K562 (cell line): ENCODE results near the gene CTRB1. TPM values are rescaled to one million over a fixed set of nuclear protein-coding genes. Genes with fewer than 3 reads are reported as not detected.

ENCODE experiments used
- BHLHE40 ChIP-seq: IDR thresholded peaks from 2 replicates; pipeline ENCODE4 v1.6.1; 2011; ENCODE audit warnings: low read length, improper control_type of control experiment
- CXXC5 ChIP-seq: fragments of 250-450 bp; sonication (Bioruptor Pico); IDR thresholded peaks from 2 replicates; pipeline ENCODE4 v1.8.0; 2022; ENCODE audit warnings: inconsistent platforms, mild to moderate bottlenecking, moderate library complexity
- GABPB1 ChIP-seq: sonication (generic); formaldehyde crosslinking; IDR thresholded peaks from 2 replicates; pipeline ENCODE4 v1.8.0; 2022; ENCODE audit warnings: mild to moderate bottlenecking, missing genetic modification reagents
- GATAD2B ChIP-seq: fragments of 450-650 bp; IDR thresholded peaks from 2 replicates; pipeline ENCODE4 v1.6.1; 2017; ENCODE audit warnings: mild to moderate bottlenecking, borderline replicate concordance
- RB1 ChIP-seq: fragments of 450-650 bp; IDR thresholded peaks from 2 replicates; pipeline ENCODE4 v1.6.1; 2017; ENCODE audit warnings: low read depth, mild to moderate bottlenecking
- TBP ChIP-seq: optimal IDR thresholded peaks from 2 replicates; pipeline ENCODE3; 2011; ENCODE audit warnings: low read depth, low read length, improper control_type of control experiment
- ZBTB9 ChIP-seq: fragments of 450-650 bp; formaldehyde crosslinking; IDR thresholded peaks from 2 replicates; pipeline ENCODE4 v1.4.0; 2020; ENCODE audit warnings: mild to moderate bottlenecking, moderate library complexity
- ZC3H8 ChIP-seq: fragments of 450-650 bp; IDR thresholded peaks from 2 replicates; pipeline ENCODE4 v1.6.1; 2017
- ZNF318 ChIP-seq, 2 experiments: fragments of 450-650 bp; IDR thresholded peaks; 2 replicates each; pipeline ENCODE4 v1.6.1; 2016; ENCODE audit warnings: mild to moderate bottlenecking in 2 of 2, borderline replicate concordance in 1 of 2, low read depth in 1 of 2, moderate library complexity in 1 of 2
- ZNF354B ChIP-seq: fragments of 250-450 bp; sonication (Bioruptor Pico); IDR thresholded peaks from 2 replicates; pipeline ENCODE4 v1.4.0; 2020
- ZNF41 ChIP-seq: fragments of 250-450 bp; sonication (Bioruptor Pico); conservative IDR thresholded peaks from 2 replicates; pipeline ENCODE4 v1.4.0; 2020; ENCODE audit warnings: mild to moderate bottlenecking
- polyA plus RNA-seq, 8 experiments: library from polyadenylated mRNA; depleted of rRNA in 4 of 8; stranded (reverse) in 5 of 8; unstranded in 3 of 8; fragments of >200 nt; fragmentation: Nextera tagmentation in 2 of 8; fragmentation: Illumina TruSeq in 1 of 8; extraction: Ambion mirVana in 2 of 8; extraction: Trizol in 1 of 8; gene quantifications; 2 replicates each; pipeline versions ENCODE4 v1.2.1 to v1.2.3, GENCODE V29; 2011 to 2014; ENCODE audit warnings: inconsistent platforms in 1 of 8, missing spikeins in 1 of 8
- total RNA-seq, 7 experiments: library from RNA; depleted of rRNA in 6 of 7; stranded (reverse); fragments of >200 nt in 6 of 7; fragmentation: Illumina TruSeq in 2 of 7; extraction: Trizol in 2 of 7; gene quantifications; 2 replicates each; pipeline versions ENCODE4 v1.2.1 to v1.2.3, GENCODE V29; 2011 to 2021; ENCODE audit warnings: low replicate concordance in 1 of 7
- TF ChIP-seq, protein P1 (sequence below): sonication (generic); formaldehyde crosslinking; IDR thresholded peaks from 2 replicates; pipeline ENCODE4 v1.8.0; 2022; ENCODE audit warnings: mild to moderate bottlenecking, missing genetic modification reagents
- TF ChIP-seq, protein P2 (sequence below), 2 experiments: fragments of 200-800 bp in 1 of 2; sonication (Bioruptor generic) in 1 of 2; sonication (generic) in 1 of 2; formaldehyde crosslinking in 1 of 2; IDR thresholded peaks in 1 of 2; conservative IDR thresholded peaks in 1 of 2; 2 replicates each; pipeline versions ENCODE4 v1.5.0 to v1.6.1; 2016 to 2020; ENCODE audit warnings: missing compliant biosample characterization in 1 of 2, missing genetic modification characterization in 1 of 2, missing genetic modification reagents in 1 of 2

CTRB1 gene
- total and polyA plus RNA-seq, 9 of the 15 experiments (the other 6 are each of a cell fraction or from before 2014, with no cell fraction given): 2.3 TPM; not detected in 8

GRCh38 chr16:75251280-75252048 lies 32.7 kb downstream of the CTRB1 start, which contains the start of gene BCAR1 (continued):
- TF ChIP-seq TBP: peak; percentile 53
- no peak for TF ChIP-seq ZC3H8
- peak; percentile 87 for TF ChIP-seq CXXC5 (CRISPR knock-in tag)
- TF ChIP-seq ZNF354B: no peak
- TF ChIP-seq, protein P1, sequence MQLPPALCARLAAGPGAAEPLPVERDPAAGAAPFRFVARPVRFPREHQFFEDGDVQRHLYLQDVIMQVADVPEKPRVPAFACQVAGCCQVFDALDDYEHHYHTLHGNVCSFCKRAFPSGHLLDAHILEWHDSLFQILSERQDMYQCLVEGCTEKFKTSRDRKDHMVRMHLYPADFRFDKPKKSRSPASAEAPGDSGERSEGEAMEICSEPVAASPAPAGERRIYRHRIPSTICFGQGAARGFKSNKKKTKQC (CRISPR knock-in tag): 0 out of 2 replicates have a peak, but pooled peaks have one; percentile 23
- 0 out of 2 replicates have a peak, but pooled peaks have one; percentile 3 for TF ChIP-seq GABPB1 (CRISPR knock-in tag)
- TF ChIP-seq BHLHE40: 0 out of 2 replicates have a peak, but pooled peaks have one; percentile 9
- TF ChIP-seq ZNF318 (IDR thresholded peaks at IDR 0.05; ENCODE audit: borderline replicate concordance in 1 of 2, low read depth in 1 of 2): no peak
- peak; percentile 40; the same call in 1 of the 2 replicates for TF ChIP-seq RB1
- no peak for TF ChIP-seq ZNF41 (CRISPR knock-in tag)
- TF ChIP-seq, protein P2, sequence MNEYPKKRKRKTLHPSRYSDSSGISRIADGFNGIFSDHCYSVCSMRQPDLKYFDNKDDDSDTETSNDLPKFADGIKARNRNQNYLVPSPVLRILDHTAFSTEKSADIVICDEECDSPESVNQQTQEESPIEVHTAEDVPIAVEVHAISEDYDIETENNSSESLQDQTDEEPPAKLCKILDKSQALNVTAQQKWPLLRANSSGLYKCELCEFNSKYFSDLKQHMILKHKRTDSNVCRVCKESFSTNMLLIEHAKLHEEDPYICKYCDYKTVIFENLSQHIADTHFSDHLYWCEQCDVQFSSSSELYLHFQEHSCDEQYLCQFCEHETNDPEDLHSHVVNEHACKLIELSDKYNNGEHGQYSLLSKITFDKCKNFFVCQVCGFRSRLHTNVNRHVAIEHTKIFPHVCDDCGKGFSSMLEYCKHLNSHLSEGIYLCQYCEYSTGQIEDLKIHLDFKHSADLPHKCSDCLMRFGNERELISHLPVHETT (CRISPR knock-in tag; conservative IDR thresholded peaks at IDR 0.05 in 1 of 2, IDR thresholded peaks at IDR 0.05 in 1 of 2): peak in 1 of 2 experiments; percentile 71; a peak in 2 of 4 replicates
- peak; percentile 84 for TF ChIP-seq GATAD2B
- no peak for TF ChIP-seq ZBTB9 (CRISPR knock-in tag)
